ENCODE data around the gene NOS1AP. TPM values are rescaled to one million over a fixed set of nuclear protein-coding genes. Genes with fewer than 3 reads are reported as not detected.

The NOS1AP gene
- total RNA-seq, 4 donors from 2014 or later = 1.1 to 3.5 (median 2.6) TPM

GRCh38 chr1:162374406-162374805 lies 304.9 kb downstream of the NOS1AP start:
- peak in 1 of 2 donors; percentile 76 for DNase-seq (ENCODE audit: low spot score in 2 of 2)
- intact Hi-C loops (cut with DNase I; ENCODE audit: low total_unique reads) = no loop called here
- TF ChIP-seq CTCF (IDR thresholded peaks at IDR 0.05) = no peak
- TF ChIP-seq POLR2A (IDR thresholded peaks at IDR 0.05) = no peak
- 87% methylated on average over 9 of the region's 9 CpGs for WGBS, 2 donors
- no peak overlapping the region for H3K4me3 ChIP-seq (ENCODE audit: low read depth, poor library complexity, severe bottlenecking)

- WGBS, 2 donors = 84 to 85% methylated on average over 8 of the region's 8 CpGs
- TF ChIP-seq POLR2A (IDR thresholded peaks at IDR 0.05) = no peak
- TF ChIP-seq CTCF (IDR thresholded peaks at IDR 0.05) = no peak
- intact Hi-C loops (cut with DNase I; ENCODE audit: low total_unique reads) = no loop called here
- DNase-seq (ENCODE audit: low spot score in 2 of 2) = peak in 1 of 2 donors; percentile 62
- no peak overlapping the region for H3K4me3 ChIP-seq (ENCODE audit: low read depth, poor library complexity, severe bottlenecking)
Observed at GRCh38 chr1:162375463-162375862, 306.0 kb downstream of the NOS1AP start.

GRCh38 chr1:162376691-162377090 lies 307.2 kb downstream of the NOS1AP start, which contains the start of gene SPATA46:
Gene SPATA46 (minus strand): TSS chr1:162376854. CDS start chr1:162376790, 64 bp downstream.
- intact Hi-C loops (cut with DNase I; ENCODE audit: low total_unique reads) = no loop called here
- 93 to 94% methylated on average over 5 of the region's 5 CpGs for whole genome bisulfite sequencing, 2 donors
- peak in 1 of 2 donors; percentile 14 for DNase-seq (ENCODE audit: low spot score in 2 of 2)
- H3K4me3 ChIP-seq (ENCODE audit: low read depth, poor library complexity, severe bottlenecking) = no peak within 1 kb of the TSS
- TF ChIP-seq POLR2A (IDR thresholded peaks at IDR 0.05) = no peak
- no peak for TF ChIP-seq CTCF (IDR thresholded peaks at IDR 0.05)

- WGBS, 2 donors = 86 to 88% methylated on average over 6 of the region's 6 CpGs
- peak; percentile 11 to 75 for DNase-seq (ENCODE audit: low spot score in 2 of 2)
- intact Hi-C loops (cut with DNase I; ENCODE audit: low total_unique reads) = no loop called here
Observed at GRCh38 chr1:162380061-162380846, 310.8 kb downstream of the NOS1AP start.

GRCh38 chr1:162381383-162381782 lies 311.9 kb downstream of the NOS1AP start, which contains the start of gene C1orf226:
Gene C1orf226 (plus strand): TSS chr1:162381728. CDS start chr1:162381902, 174 bp downstream.
- DNase-seq (ENCODE audit: low spot score in 2 of 2) = peak in 1 of 2 donors; percentile 32
- intact Hi-C loops (cut with DNase I; ENCODE audit: low total_unique reads) = no loop called here
- TF ChIP-seq POLR2A (IDR thresholded peaks at IDR 0.05) (no peak), CTCF (IDR thresholded peaks at IDR 0.05) (no peak)
- WGBS, 2 donors = 44 to 50% methylated on average over 3 of the region's 3 CpGs
- no peak within 1 kb of the TSS for H3K4me3 ChIP-seq (ENCODE audit: low read depth, poor library complexity, severe bottlenecking)

More at GRCh38 chr1:162380061-162380846, 310.8 kb downstream of the NOS1AP start:
- H3K4me3 ChIP-seq (ENCODE audit: low read depth, poor library complexity, severe bottlenecking) = no peak overlapping the region
- no peak for TF ChIP-seq POLR2A (IDR thresholded peaks at IDR 0.05)
- TF ChIP-seq CTCF (IDR thresholded peaks at IDR 0.05) = no peak

Measured in lower leg skin (tissue), 4 donors.